ENCODE data around the gene TRABD2B. TPM values are rescaled to one million over a fixed set of nuclear protein-coding genes. Genes with fewer than 3 reads are reported as not detected.

Gene TRABD2B
- polyA plus RNA-seq, 5 donors, result 2.8 to 4.5 (median 3.2) TPM

GRCh38 chr1:48023488-48023887 is 26.3 kb upstream of the TRABD2B start:
- no peak for DNase-seq

DNA sequence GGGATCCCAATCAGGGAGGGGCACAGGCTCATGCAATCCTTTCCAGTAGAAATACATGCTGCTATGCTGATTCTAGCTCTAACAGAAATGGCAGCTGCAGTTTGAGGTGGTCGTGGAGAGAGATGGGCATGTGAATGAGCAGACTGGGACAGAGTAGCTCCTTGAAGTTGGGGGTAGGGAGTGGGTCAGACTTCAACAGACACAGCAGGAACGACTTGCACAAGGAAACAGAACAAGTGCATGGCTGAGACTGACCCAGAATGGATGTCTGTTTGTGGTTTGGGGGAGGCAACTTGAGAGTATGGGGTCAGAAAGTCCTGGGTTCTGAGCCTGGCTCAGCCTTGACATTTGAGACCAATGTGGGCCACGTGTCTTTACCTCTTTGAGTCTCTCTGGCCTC is 25.1 kb upstream of the TRABD2B start:
- DNase-seq, result no peak

GRCh38 chr1:48021792-48022191 is 24.6 kb upstream of the TRABD2B start:
- DNase-seq, result no peak

DNA sequence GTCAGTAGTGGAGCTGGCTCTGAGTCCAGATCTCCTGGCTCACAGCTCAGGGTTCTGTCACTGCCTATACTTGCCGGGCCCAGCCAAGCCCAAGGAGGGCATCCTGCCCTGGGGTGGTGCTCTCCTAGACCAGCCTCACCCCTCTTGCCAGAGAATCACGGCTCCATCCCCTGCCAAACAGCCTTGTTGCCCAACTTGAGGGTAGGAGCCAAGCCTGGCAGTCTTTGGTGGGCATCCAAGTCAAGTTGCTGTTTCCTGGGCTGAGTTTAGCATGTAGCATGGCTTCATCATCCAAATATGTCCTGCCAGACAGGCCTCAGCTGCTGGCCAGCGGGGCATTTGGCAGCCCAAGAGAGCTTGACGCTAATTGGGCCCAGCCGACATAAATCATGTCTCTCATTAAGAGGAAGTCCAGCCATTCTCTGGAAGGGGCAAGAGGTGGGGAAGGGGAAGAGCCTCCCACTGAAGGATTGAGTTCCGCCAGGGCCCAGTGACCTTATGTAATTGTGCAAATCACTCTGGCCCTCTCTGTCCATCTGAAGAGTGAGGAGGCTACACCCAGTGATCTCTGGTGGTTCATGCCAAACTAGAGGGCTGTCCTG is 22.6 kb upstream of the TRABD2B start:
- no peak for DNase-seq

DNA sequence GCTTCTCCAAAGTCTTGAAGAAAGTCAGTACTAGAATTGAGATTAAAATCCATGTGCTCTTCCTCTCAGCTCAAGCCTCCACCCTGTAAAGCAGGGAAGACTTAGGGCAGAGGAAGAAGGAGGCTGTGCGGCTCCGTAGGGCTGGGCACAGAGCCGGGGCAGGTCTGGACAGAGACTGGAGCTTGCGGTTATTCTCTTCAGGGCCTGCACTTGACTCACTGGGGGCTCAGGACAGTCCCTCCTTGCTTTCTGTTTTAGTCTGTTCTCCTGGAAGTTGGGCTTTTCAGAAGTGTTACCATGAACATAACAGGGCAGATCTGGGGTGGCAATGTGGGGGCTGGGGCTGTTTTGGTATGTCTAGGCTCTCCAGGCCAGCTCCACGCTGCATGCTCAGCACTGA is 21.6 kb upstream of the TRABD2B start:
- no peak for DNase-seq

DNA sequence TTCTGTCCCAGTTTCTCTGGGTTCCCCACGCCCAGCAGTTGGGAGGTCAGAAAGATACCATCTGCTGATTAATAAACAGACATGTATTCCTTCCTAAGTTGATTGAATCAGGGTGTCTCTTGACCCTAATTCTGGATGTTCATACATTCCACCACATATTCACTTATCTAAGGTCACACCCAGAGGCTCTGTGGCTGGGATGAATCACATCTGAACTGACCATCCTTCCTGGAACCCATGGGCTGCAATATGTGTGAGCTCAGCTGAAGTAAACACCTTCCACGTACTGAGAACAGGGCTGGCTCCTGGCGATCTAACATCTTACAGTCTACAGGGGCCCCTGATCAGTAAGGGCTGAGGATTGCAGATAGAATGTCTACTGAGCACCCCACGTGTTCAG is 20.5 kb upstream of the TRABD2B start:
- DNase-seq, result no peak

DNA sequence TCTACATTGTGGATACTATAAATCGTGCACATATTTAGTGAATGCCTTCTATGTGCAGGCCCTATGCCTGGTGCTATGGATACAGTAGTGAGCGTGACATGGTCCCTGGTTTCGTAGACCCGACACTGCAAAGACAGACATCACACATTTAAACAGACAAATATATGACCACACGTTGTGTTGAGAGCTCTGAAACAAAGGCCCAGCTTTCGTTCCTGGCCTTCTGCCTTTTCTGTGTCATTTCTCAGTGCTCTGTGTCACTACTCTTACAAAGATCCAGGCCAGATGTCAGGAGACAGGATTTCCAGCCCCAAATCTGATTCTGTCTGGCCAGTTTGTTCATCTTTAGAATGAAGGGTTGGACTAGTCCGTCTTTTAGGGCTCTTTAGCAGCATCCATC is 19.3 kb upstream of the TRABD2B start:
- no peak for DNase-seq

GRCh38 chr1:48013270-48013669 is 16.1 kb upstream of the TRABD2B start:
- no peak for DNase-seq

DNA sequence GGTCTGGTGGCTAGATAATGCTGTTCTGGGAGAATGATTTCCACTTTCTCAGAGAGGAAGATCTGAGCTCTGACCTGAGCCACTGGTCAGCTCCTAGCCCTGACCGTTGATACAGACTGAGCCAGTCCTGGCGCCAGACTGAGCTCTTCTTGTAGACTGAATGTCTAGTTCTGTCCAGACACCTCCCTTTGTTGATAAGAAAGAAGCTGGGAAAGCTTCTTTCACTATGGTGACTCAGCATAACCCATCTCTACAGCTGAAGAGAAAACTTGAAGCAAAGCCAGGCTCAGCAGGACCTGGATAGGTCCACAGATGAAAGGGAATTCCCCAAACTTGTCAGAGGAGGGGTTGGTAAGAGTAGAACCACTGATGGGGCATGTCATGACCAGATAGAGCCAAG is 9.9 kb upstream of the TRABD2B start:
- DNase-seq, result no peak

- DNase-seq, result no peak
Measured at GRCh38 chr1:48006264-48006663, 9.1 kb upstream of the TRABD2B start.

GRCh38 chr1:48005253-48006117 is 8.3 kb upstream of the TRABD2B start:
- DNase-seq, result no peak

DNA sequence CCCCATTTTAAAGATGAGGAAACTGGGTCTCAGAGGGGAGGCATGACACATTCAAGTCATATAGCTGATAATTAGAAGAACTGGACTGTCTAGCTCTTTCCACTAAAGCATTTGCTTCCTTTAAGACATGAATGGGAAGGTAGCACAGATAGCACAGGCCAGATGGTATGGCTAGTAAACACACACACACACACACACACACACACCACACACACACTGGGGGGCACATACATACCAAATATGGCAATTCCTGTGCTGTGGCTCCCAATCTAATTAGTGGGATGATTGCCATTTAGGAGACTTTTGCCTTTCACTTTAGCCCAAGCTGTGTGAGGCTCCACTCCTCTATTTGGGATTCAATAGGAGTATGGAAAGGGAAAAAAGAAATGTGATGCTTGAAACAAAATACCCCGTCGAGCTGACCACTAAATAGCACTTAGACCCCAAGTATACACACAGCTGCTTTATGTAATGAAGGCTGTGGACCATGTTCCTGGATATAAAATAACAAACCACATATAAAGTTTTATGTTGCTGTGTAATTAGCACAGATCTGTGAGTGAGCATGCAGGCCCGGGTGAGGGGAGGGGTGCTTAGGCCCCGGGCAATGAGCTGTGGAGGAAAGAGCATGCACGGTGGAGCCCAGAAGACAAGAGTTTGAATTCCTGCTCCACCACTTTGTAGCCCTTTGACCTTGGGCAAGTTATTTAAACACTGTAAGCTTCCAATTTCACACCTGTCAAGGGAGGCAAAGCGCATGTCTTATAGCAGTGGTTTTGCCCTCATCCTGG is 6.8 kb upstream of the TRABD2B start:
- no peak for DNase-seq

GRCh38 chr1:48002142-48002541 is 5.0 kb upstream of the TRABD2B start:
- DNase-seq, result no peak

DNA sequence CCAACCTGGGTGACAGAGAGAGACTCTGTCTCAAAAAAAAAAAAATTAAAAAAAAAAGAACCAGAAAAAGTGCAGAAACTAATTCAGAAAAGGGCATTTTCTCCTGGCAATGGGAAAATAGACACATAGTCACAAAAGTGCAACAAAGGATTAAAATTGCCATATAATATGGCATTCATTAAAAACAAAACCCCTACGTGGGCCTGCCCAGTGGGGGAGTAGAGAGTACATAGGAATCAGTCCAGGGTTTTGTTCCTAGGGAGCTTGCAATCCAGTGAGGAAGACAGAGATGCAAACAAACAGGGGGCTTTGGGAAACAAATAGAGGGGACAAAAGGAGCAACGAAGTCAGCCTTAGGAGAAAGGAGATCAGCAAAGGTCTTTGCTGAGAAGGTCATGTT is 4.5 kb upstream of the TRABD2B start:
- DNase-seq, result no peak

GRCh38 chr1:48000883-48001282 is 3.7 kb upstream of the TRABD2B start:
- DNase-seq, result no peak

DNA sequence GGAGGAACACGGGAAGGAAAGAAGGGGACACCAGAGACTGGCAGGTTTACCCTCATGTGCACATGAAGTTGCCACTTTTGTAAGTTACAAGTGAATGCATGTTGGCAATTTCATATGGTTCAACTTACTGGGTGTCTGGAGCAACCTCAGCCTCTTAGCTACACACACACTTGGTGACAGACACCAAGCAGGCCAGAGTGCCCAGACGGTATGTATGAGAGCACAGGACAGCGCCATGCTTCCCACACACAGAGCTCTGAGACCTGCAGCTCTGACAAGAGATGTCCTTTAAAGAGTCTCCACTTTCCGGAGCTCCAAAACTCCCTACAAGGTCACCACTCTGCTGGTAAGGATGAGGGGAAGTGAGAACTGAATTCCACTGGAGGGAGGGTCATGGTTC is 1.9 kb upstream of the TRABD2B start:
- DNase-seq, result no peak

- no peak for DNase-seq
Measured at GRCh38 chr1:47998396-47998990, 1.3 kb upstream of the TRABD2B start.

DNA sequence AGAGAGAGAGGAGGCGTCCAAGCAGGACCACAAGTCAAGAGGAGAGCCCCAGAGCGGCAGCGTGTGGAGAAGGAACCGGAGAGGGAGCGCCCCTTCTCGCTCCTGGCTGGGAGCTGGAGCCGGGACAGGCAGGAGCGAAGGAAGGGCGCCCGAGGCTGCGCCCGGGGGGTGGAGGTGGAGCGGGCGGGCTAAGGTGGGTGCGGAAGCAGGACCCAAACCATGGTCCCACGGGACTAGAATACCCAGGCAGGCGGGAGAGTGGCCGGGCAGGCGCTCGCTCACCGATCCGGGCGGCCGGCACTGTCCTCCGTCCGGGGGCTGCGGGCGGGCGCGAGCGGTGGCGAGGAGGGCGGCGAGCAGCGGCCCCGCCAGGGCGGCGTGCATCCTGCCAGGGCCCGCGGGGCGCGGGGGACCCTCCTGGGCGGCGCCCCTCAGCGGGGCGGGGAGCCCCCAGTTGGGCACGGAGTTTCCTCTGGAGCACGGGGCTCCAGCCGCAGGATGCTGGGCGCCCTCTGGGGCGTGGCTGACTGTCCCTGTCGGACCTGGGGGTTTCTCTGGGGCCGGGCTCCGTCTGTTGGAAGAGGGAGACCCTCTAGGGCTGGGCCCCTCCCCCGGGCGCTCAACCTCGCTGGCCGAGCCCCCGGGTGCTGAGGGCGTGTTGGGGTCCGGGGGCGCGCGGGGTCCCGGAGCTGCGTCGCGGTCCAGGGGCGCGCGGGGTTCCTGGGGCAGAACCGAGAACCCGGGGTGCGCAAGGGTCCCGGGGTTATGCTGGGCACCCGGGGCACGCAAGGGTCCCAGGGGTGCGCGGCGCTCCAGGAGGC is 569 bp downstream of the TRABD2B start:
- no peak for DNase-seq

GRCh38 chr1:47996060-47996405 is 1.2 kb downstream of the TRABD2B start:
- DNase-seq, result no peak

DNA sequence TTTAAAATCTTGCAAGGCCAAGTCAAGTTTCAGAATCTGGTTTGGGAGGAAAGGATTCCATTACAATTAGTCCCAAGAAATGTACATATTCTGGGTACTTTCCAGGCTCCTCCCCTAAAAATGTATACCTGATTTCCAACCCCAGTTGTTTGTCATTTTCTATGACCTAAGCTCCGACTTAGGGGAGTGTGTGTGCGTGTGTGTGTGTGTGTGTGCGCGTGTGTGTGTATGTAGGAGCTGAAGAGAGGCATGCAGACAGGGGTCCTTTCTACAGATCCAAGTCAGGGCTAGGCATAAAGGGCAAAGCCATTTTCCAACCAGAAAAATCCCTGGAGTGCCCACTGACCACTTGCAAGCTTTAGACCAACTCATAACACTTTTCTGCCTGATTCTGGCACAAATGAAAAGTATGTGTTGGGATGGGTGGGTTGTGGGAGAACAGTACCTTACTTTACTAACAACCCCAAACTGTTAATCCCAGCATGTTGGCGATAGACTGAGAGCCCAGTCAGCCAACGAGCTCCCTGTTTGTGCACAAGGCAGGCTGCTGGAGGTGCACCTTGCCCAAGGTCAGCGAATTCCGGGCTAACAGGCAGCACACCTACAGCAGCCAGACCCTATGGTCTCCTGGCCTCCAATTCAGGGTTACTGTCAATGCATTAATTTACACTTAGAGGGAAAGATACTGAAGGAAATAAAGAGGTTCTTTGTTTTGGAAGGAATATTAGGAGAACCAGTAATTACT is 1.7 kb downstream of the TRABD2B start:
- DNase-seq, result no peak

Data from right lung (tissue), 5 donors.